Nephron progenitor cell (in vitro differentiated cells): ENCODE data around the gene PLB1.

Source experiments
- DNase-seq: peaks from one replicate; pipeline ENCODE4 v3.0.0; 2021
- H3K27ac Mint-ChIP-seq: 2 replicates; pipeline ENCODE4 v1.8.0; 2021; ENCODE audit warnings: mild to moderate bottlenecking, moderate library complexity, mixed read lengths
- H3K27me3 Mint-ChIP-seq: 2 replicates; pipeline ENCODE4 v1.8.0; 2021; ENCODE audit warnings: mild to moderate bottlenecking, low read depth, mixed read lengths; ENCODE audit not compliant: poor library complexity
- H3K36me3 Mint-ChIP-seq: 2 replicates; pipeline ENCODE4 v1.8.0; 2021; ENCODE audit warnings: low read depth, mixed read lengths
- H3K4me1 Mint-ChIP-seq: 2 replicates; pipeline ENCODE4 v1.8.0; 2021; ENCODE audit warnings: mixed read lengths
- H3K4me3 Mint-ChIP-seq: 2 replicates; pipeline ENCODE4 v1.8.0; 2021; ENCODE audit warnings: mild to moderate bottlenecking, moderate library complexity, mixed read lengths
- H3K9me3 Mint-ChIP-seq: 2 replicates; pipeline ENCODE4 v1.8.0; 2021; ENCODE audit warnings: mild to moderate bottlenecking, moderate library complexity, mixed read lengths
- TF ChIP-seq, protein P1 (sequence below): fragments of 200-600 bp; sonication (generic); IDR thresholded peaks from 2 replicates; pipeline ENCODE4 v1.5.0; 2021; ENCODE audit warnings: antibody characterized with exemption

PLB1 gene

DNA sequence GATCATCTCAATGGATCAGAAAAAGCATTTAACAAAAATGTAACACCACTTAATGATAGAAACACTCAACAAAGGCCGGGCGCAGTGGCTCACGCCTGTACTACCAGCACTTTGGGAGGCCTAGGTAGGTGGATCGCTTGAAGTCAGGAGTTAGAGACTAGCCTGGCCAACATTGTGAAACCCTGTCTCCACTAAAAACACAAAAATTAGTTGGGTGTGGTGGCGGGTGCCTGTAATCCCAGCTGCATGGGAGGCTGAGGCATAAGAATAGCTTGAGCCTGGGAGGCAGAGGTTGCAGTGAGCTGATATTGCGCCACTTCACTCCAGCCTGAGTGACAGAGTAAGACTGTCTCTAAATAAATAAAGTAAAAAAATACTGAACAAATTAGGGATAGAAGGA is 74.6 kb downstream of the PLB1 start:
- Mint-ChIP-seq H3K27me3 (peaks cover 6% of the 10 kb centered on the region), H3K4me1 (peaks cover 16% of the 10 kb centered on the region), H3K4me3 (no peak overlapping the region), H3K36me3 (peaks cover 5% of the 10 kb centered on the region), H3K9me3 (peaks cover 19% of the 10 kb centered on the region), H3K27ac (no peak overlapping the region)
- TF ChIP-seq, protein P1, sequence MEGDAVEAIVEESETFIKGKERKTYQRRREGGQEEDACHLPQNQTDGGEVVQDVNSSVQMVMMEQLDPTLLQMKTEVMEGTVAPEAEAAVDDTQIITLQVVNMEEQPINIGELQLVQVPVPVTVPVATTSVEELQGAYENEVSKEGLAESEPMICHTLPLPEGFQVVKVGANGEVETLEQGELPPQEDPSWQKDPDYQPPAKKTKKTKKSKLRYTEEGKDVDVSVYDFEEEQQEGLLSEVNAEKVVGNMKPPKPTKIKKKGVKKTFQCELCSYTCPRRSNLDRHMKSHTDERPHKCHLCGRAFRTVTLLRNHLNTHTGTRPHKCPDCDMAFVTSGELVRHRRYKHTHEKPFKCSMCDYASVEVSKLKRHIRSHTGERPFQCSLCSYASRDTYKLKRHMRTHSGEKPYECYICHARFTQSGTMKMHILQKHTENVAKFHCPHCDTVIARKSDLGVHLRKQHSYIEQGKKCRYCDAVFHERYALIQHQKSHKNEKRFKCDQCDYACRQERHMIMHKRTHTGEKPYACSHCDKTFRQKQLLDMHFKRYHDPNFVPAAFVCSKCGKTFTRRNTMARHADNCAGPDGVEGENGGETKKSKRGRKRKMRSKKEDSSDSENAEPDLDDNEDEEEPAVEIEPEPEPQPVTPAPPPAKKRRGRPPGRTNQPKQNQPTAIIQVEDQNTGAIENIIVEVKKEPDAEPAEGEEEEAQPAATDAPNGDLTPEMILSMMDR, result no peak
- DNase-seq, result no peak

DNA sequence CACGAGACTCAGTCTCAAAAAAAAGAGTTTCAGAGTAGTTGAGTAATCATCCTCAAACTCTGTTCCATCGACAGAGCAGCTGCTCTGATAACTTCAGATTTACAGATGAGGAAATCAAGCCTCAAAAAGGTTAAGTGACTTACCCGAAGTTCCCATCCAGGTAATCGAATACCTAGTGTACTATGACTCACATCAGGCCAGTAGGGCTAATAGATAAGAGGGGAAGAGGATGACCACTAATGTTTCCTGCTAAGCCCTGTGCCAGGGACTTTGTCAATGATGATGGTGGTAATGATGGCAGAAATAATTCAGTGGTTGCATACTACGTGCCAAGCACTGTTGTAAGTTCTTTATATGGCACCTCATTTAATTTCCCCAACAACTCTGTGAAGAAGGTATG is 80.9 kb downstream of the PLB1 start:
- TF ChIP-seq, protein P1, result no peak
- Mint-ChIP-seq H3K4me1 (peaks cover 17% of the 10 kb centered on the region), H3K9me3 (peaks cover 5% of the 10 kb centered on the region), H3K36me3 (no peaks in the 10 kb centered on the region), H3K4me3 (no peak overlapping the region), H3K27ac (no peak overlapping the region), H3K27me3 (peaks cover 5% of the 10 kb centered on the region)
- no peak for DNase-seq

DNA sequence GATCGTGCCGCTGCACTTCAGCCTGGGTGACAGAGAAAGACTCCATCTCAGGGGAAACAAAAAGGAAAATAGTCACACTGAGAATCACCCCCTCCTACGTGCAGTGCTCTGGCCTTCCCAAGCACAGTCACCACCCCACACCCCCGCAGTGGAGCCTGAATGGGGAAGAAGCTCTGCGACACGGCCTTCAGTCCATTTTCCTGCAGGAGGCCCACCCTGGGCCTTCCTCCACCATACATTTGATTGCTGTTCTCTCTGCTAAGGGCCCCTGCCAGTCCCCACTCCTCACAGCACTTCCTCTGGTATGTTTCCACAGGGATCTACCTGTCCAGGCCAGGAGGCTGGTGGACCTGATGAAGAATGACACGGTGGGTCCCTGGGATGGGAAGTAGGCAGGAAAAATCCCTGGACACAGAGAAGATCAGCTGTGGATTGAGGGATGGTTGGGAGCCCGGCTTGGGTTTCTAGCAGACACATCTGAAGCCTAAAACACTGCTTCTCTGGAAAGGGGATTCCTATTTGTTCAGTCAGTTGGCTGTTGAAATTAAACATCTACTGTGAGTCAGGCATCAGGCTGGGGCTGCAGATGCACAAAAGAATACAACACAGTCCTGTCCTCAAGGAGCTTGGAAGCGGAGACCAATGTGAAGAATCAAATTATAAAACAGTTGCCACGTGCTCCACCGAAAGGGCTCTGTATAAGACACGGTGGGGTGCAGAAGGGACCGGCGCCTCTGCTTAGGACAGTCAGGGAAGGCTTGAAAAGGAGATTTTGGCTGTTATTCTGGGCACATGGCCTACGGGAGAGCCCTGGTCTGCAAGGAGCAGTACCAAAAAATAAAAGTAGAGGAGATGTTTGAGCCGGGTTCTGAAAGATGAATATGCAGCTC is 82.2 kb downstream of the PLB1 start:
- Mint-ChIP-seq H3K4me3 (no peak overlapping the region), H3K27ac (no peak overlapping the region)
- TF ChIP-seq, protein P1, result no peak

DNA sequence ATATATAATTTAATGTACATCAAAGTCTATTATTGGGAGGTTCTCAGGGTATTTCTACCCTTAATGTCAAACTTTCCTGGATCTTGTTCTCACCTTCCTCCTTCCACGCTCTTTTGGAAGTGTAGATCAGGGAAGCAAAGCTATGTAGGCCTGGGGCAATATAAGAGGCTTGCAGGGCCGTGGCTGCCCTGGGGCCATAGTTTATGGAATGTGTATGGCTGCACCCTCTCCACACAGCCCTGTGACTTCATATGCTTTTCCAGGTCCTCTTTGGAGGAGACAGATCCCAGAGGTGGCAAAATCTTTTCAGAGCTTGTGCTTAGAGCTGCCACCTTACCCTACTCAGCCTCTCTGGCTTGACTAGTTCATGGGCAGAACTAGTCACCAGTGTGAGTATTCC is 82.9 kb downstream of the PLB1 start:
- TF ChIP-seq, protein P1, result no peak
- Mint-ChIP-seq H3K4me1 (peaks cover 21% of the 10 kb centered on the region), H3K4me3 (no peak overlapping the region), H3K9me3 (no peaks in the 10 kb centered on the region), H3K27ac (no peak overlapping the region), H3K36me3 (no peaks in the 10 kb centered on the region), H3K27me3 (peaks cover 8% of the 10 kb centered on the region)
- no peak for DNase-seq

More for the DNA sequence above, 82.2 kb downstream of the PLB1 start:
- DNase-seq, result no peak
- Mint-ChIP-seq H3K36me3 (no peaks in the 10 kb centered on the region), H3K4me1 (peaks cover 17% of the 10 kb centered on the region), H3K27me3 (peaks cover 8% of the 10 kb centered on the region), H3K9me3 (no peaks in the 10 kb centered on the region)

DNA sequence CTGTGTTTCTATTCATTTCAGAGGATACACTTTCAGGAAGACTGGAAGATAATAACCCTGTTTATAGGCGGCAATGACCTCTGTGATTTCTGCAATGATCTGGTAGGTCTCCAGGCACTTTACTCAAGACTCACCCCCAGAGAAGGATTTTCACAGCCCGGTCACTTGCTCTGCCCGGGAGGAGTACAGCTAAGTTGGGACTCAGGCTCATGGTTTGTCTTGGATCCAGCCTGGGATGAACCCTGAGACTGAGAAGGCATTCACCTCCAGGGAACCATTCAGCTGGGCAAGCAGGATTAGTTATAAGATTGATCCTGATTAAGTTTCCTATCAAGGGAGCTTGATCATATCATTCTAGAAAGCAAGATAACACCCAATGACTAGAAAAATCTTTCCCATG is 83.7 kb downstream of the PLB1 start:
- Mint-ChIP-seq H3K36me3 (no peaks in the 10 kb centered on the region), H3K27ac (no peak overlapping the region), H3K27me3 (peaks cover 8% of the 10 kb centered on the region), H3K4me1 (peaks cover 29% of the 10 kb centered on the region), H3K4me3 (no peak overlapping the region), H3K9me3 (no peaks in the 10 kb centered on the region)
- no peak for DNase-seq
- TF ChIP-seq, protein P1, result no peak

DNA sequence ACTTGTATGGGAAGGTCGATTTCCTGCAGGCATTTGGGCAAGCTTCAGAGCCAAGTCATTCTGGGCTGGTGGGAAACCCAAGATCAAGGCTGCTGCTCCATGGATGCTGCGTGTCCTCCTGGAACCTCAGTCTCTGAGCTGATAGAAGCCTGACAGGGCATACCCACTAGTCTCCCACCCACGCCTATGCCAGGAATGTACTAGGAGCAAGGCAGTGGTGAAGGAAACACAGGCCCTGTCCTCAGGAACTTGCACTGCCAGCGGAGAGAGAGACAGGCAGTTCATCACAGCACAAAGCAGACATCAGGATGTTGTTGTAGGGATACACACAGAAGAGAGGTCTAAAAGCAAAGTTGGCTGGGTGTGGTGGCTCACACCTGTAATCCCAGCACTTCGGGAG is 84.2 kb downstream of the PLB1 start:
- DNase-seq, result no peak
- H3K27me3 Mint-ChIP-seq, result peaks cover 8% of the 10 kb centered on the region
- H3K9me3 Mint-ChIP-seq, result no peaks in the 10 kb centered on the region
- no peak overlapping the region for H3K4me3 Mint-ChIP-seq
- no peaks in the 10 kb centered on the region for H3K36me3 Mint-ChIP-seq
- peaks cover 31% of the 10 kb centered on the region for H3K4me1 Mint-ChIP-seq
- H3K27ac Mint-ChIP-seq, result no peak overlapping the region
- TF ChIP-seq, protein P1, result no peak
